NK-92 (cell line): ENCODE measurements around the gene ENO2.
"Not testable (repeated sequence)": the region's sequence is repeated elsewhere in the genome, so short reads cannot be mapped to it uniquely, and the experiment has no call there.

Source experiments
- DNase-seq: peaks from one replicate; lab custom pipeline; 2025; ENCODE audit not compliant: unreplicated experiment; lab: John Stamatoyannopoulos, UW

Gene ENO2

GRCh38 chr12:6914246-6914946, at the start of gene ENO2:
TSS of gene ENO2 (plus strand) at chr12:6914580. CDS start at chr12:6915833, 1,253 bp downstream.
- DNase-seq, result no peak

GRCh38 chr12:6865307-6865706, 49.1 kb upstream of the ENO2 start:
- DNase-seq, result not testable (repeated sequence)

- DNase-seq, result no peak
Observed at GRCh38 chr12:6866163-6866919, 48.0 kb upstream of the ENO2 start.

GRCh38 chr12:6866920-6867412, 47.4 kb upstream of the ENO2 start:
- DNase-seq, result no peak

GRCh38 chr12:6867413-6868210, 46.8 kb upstream of the ENO2 start, which contains the start of gene TPI1:
TSS of gene TPI1 (plus strand) at chr12:6867531. CDS start at chr12:6867567, 36 bp downstream.
- peak; percentile 14 for DNase-seq

GRCh38 chr12:6868211-6869048, 46.0 kb upstream of the ENO2 start:
- DNase-seq, result no peak

GRCh38 chr12:6869049-6870021, 45.0 kb upstream of the ENO2 start:
- no peak for DNase-seq

GRCh38 chr12:6870304-6870703, 44.1 kb upstream of the ENO2 start:
- not testable (repeated sequence) for DNase-seq

- no peak for DNase-seq
Observed at GRCh38 chr12:6871052-6871957, 43.1 kb upstream of the ENO2 start.

GRCh38 chr12:6872073-6873048, 42.0 kb upstream of the ENO2 start:
- peak; percentile 8 for DNase-seq

GRCh38 chr12:6873094-6874014, 41.0 kb upstream of the ENO2 start, which contains the start of gene SPSB2:
TSS of gene SPSB2 (minus strand) at chr12:6873303. CDS start at chr12:6872901, 402 bp downstream.
- DNase-seq, result peak; percentile 75

- DNase-seq, result not testable (repeated sequence)
Observed at GRCh38 chr12:6874015-6874368, 40.4 kb upstream of the ENO2 start.

- not testable (repeated sequence) for DNase-seq
Observed at GRCh38 chr12:6879824-6880223, 34.6 kb upstream of the ENO2 start.

GRCh38 chr12:6883252-6883651, 31.1 kb upstream of the ENO2 start:
- no peak for DNase-seq

GRCh38 chr12:6883683-6884082, 30.7 kb upstream of the ENO2 start:
- DNase-seq, result no peak

GRCh38 chr12:6884539-6884938, 29.8 kb upstream of the ENO2 start:
- DNase-seq, result no peak
